H9 (cell line): ENCODE data around the gene SCNN1B. TPM values are rescaled to one million over a fixed set of nuclear protein-coding genes. Genes with fewer than 3 reads are reported as not detected.

Experiments used
- DNase-seq: peaks from one replicate; pipeline ENCODE4 v3.0.0-alpha.2; 2017
- H2AFZ ChIP-seq: one replicate; pipeline ENCODE4 v1.6.1; 2013; ENCODE audit warnings: mild to moderate bottlenecking, low read length, control low read depth, moderate library complexity
- H2AK5ac ChIP-seq: 2 replicates; pipeline ENCODE4 v1.6.1; 2013; ENCODE audit warnings: low read length, control low read depth, mixed read lengths; ENCODE audit not compliant: insufficient read length
- H2BK120ac ChIP-seq: one replicate; pipeline ENCODE4 v1.6.1; 2013; ENCODE audit warnings: low read depth, mild to moderate bottlenecking, low read length, control low read depth, inconsistent platforms; ENCODE audit not compliant: poor library complexity, severe bottlenecking
- H2BK12ac ChIP-seq: 2 replicates; pipeline ENCODE4 v1.6.1; 2013; ENCODE audit warnings: low read length, control low read depth, mixed read lengths, low read depth; ENCODE audit not compliant: insufficient read length
- H2BK15ac ChIP-seq: 2 replicates; pipeline ENCODE4 v1.6.1; 2013; ENCODE audit warnings: low read depth, low read length, control low read depth
- H2BK20ac ChIP-seq: one replicate; pipeline ENCODE4 v1.6.1; 2013; ENCODE audit warnings: low read depth, mild to moderate bottlenecking, low read length, control low read depth, inconsistent platforms; ENCODE audit not compliant: poor library complexity, severe bottlenecking
- H2BK5ac ChIP-seq: 2 replicates; pipeline ENCODE4 v1.6.1; 2013; ENCODE audit warnings: low read length, control low read depth, mixed read lengths; ENCODE audit not compliant: insufficient read length
- H3K14ac ChIP-seq: 2 replicates; pipeline ENCODE4 v1.6.1; 2013; ENCODE audit warnings: low read length, control low read depth; ENCODE audit not compliant: insufficient read depth
- H3K18ac ChIP-seq: 2 replicates; pipeline ENCODE4 v1.6.1; 2013; ENCODE audit warnings: low read depth, mild to moderate bottlenecking, mixed read lengths, low read length, control low read depth; ENCODE audit not compliant: insufficient read length
- H3K23ac ChIP-seq: 2 replicates; pipeline ENCODE4 v1.6.1; 2013; ENCODE audit warnings: low read length, control low read depth, mixed read lengths, low read depth; ENCODE audit not compliant: insufficient read length
- H3K23me2 ChIP-seq: 2 replicates; pipeline ENCODE4 v1.6.1; 2013; ENCODE audit warnings: low read depth, mild to moderate bottlenecking, mixed read lengths, low read length, control low read depth; ENCODE audit not compliant: insufficient read length, poor library complexity, severe bottlenecking
- H3K27ac ChIP-seq: 2 replicates; pipeline ENCODE4 v1.5.1; 2013; ENCODE audit warnings: low read length, control low read depth, mixed read lengths, low read depth; ENCODE audit not compliant: insufficient read length
- H3K27me3 ChIP-seq: 2 replicates; pipeline ENCODE4 v1.6.1; 2013; ENCODE audit warnings: low read length, control low read depth, inconsistent platforms; ENCODE audit not compliant: insufficient read depth
- H3K4ac ChIP-seq: 2 replicates; pipeline ENCODE4 v1.6.1; 2013; ENCODE audit warnings: low read depth, mild to moderate bottlenecking, control low read depth, inconsistent platforms, low read length, moderate library complexity
- H3K4me1 ChIP-seq: 2 replicates; pipeline ENCODE4 v1.6.1; 2013; ENCODE audit warnings: low read length, control low read depth, inconsistent platforms; ENCODE audit not compliant: insufficient read depth
- H3K4me2 ChIP-seq: 2 replicates; pipeline ENCODE4 v1.6.1; 2013; ENCODE audit warnings: low read length, control low read depth, mixed read lengths; ENCODE audit not compliant: insufficient read length, insufficient read depth
- H3K56ac ChIP-seq: 2 replicates; pipeline ENCODE4 v1.6.1; 2013; ENCODE audit warnings: low read depth, mild to moderate bottlenecking, mixed read lengths, low read length, control low read depth; ENCODE audit not compliant: insufficient read length
- H3K79me1 ChIP-seq: 2 replicates; pipeline ENCODE4 v1.6.1; 2013; ENCODE audit warnings: low read depth, mild to moderate bottlenecking, moderate library complexity, low read length, control low read depth, inconsistent platforms; ENCODE audit not compliant: insufficient read depth, poor library complexity, severe bottlenecking
- H3K79me2 ChIP-seq: 2 replicates; pipeline ENCODE4 v1.6.1; 2013; ENCODE audit warnings: low read length, control low read depth, inconsistent platforms; ENCODE audit not compliant: insufficient read depth
- H3K9ac ChIP-seq: 2 replicates; pipeline ENCODE4 v1.6.1; 2013; ENCODE audit warnings: low read length, control low read depth, mixed read lengths; ENCODE audit not compliant: insufficient read length; ENCODE audit errors: extremely low read depth
- H3K9me3 ChIP-seq: one replicate; pipeline ENCODE4 v1.6.1; 2013; ENCODE audit warnings: low read depth, low read length, inconsistent platforms; ENCODE audit not compliant: control insufficient read depth
- H3T11ph ChIP-seq: one replicate; pipeline ENCODE4 v1.6.1; 2013; ENCODE audit warnings: mild to moderate bottlenecking, low read length, control low read depth, inconsistent platforms
- H4K20me1 ChIP-seq: one replicate; pipeline ENCODE4 v1.6.1; 2013; ENCODE audit not compliant: control insufficient read depth, insufficient read length, insufficient read depth
- H4K5ac ChIP-seq: 2 replicates; pipeline ENCODE4 v1.6.1; 2013; ENCODE audit warnings: low read depth, mild to moderate bottlenecking, mixed read lengths, low read length, control low read depth; ENCODE audit not compliant: insufficient read length
- H4K8ac ChIP-seq: replicated peaks from 2 replicates; pipeline ENCODE4 v1.6.1; 2013; ENCODE audit warnings: low read length, control low read depth, mixed read lengths, low read depth; ENCODE audit not compliant: insufficient read length
- H4K91ac ChIP-seq: 2 replicates; pipeline ENCODE4 v1.6.1; 2013; ENCODE audit warnings: low read depth, mild to moderate bottlenecking, moderate library complexity, mixed read lengths, low read length, control low read depth; ENCODE audit not compliant: insufficient read length
- H3K27ac Mint-ChIP-seq, 3 experiments: 2 replicates in 2 of 3; 3 replicates in 1 of 3; pipeline ENCODE4 v1.8.0; 2020 to 2021; ENCODE audit warnings: mixed read lengths in 3 of 3, mild to moderate bottlenecking in 1 of 3, moderate library complexity in 1 of 3
- H3K27me3 Mint-ChIP-seq: 2 replicates; pipeline ENCODE4 v1.8.0; 2021; ENCODE audit warnings: low read depth, mild to moderate bottlenecking, moderate library complexity, mixed read lengths
- H3K36me3 Mint-ChIP-seq, 3 experiments: 2 replicates in 2 of 3; 3 replicates in 1 of 3; pipeline ENCODE4 v1.8.0; 2020 to 2021; ENCODE audit warnings: low read depth in 3 of 3, mixed read lengths in 3 of 3; ENCODE audit not compliant: insufficient read depth in 1 of 3
- H3K4me1 Mint-ChIP-seq, 2 experiments: 2 replicates each; pipeline ENCODE4 v1.8.0; 2020; ENCODE audit warnings: mixed read lengths in 2 of 2
- H3K4me3 Mint-ChIP-seq, 2 experiments: 2 replicates in 1 of 2; 3 replicates in 1 of 2; pipeline ENCODE4 v1.8.0; 2020 to 2021; ENCODE audit warnings: mild to moderate bottlenecking in 2 of 2, mixed read lengths in 2 of 2, moderate library complexity in 1 of 2
- H3K9me3 Mint-ChIP-seq, 2 experiments: 2 replicates in 1 of 2; 3 replicates in 1 of 2; pipeline ENCODE4 v1.8.0; 2020; ENCODE audit warnings: mild to moderate bottlenecking in 2 of 2, mixed read lengths in 2 of 2, moderate library complexity in 1 of 2
- CTCF ChIP-seq: fragments of 200-600 bp; sonication (generic); conservative IDR thresholded peaks from 3 replicates; pipeline ENCODE4 v1.8.0; 2021; ENCODE audit warnings: antibody characterized with exemption, mild to moderate bottlenecking
- WGBS: extraction: QIAGEN DNeasy Blood & Tissue Kit; methylation state at CpG from one replicate; pipeline ENCODE4 v1.1.7; 2013; ENCODE audit warnings: missing lambda C conversion rate, low lambda C conversion rate, mixed read lengths; ENCODE audit not compliant: insufficient read length; ENCODE audit errors: extremely low coverage; 5-methylcytosine and 5-hydroxymethylcytosine counted together
- total RNA-seq: library from RNA; stranded (reverse); gene quantifications from 2 replicates; pipeline ENCODE4 v1.2.1, GENCODE V29; 2021

SCNN1B gene
- total RNA-seq, 1 experiment from 2014 or later = 0.11 TPM

GRCh38 chr16:23367564-23367963 lies 65.5 kb downstream of the SCNN1B start:
- no peak for TF ChIP-seq CTCF
- H3T11ph ChIP-seq = no peak overlapping the region
- H3K27me3 Mint-ChIP-seq = no peaks in the 10 kb centered on the region; the same call in none of the 2 replicates
- no peak overlapping the region for H3K27ac ChIP-seq
- no peak overlapping the region; a peak in 1 of 5 replicates for H3K4me3 Mint-ChIP-seq
- no peak overlapping the region for H2BK20ac ChIP-seq
- H3K23ac ChIP-seq = no peak overlapping the region
- no peak overlapping the region for H2BK5ac ChIP-seq
- no peaks in the 10 kb centered on the region for H3K9me3 Mint-ChIP-seq
- no peak overlapping the region for H4K8ac ChIP-seq
- peaks cover 3% of the 10 kb centered on the region for H4K20me1 ChIP-seq
- H3K27me3 ChIP-seq = no peaks in the 10 kb centered on the region
- peaks cover 9% of the 10 kb centered on the region in 2 experiments for H3K4me1 Mint-ChIP-seq
- no peak for DNase-seq
- no peak overlapping the region for H2AFZ ChIP-seq
- no peak overlapping the region; a peak in 1 of 7 replicates for H3K27ac Mint-ChIP-seq
- no peak overlapping the region for H4K91ac ChIP-seq
- no peak overlapping the region for H2BK120ac ChIP-seq
- H3K79me2 ChIP-seq = no peaks in the 10 kb centered on the region; the same call in 1 of the 2 replicates
- no peak overlapping the region for H3K9ac ChIP-seq
- no peak overlapping the region for H4K5ac ChIP-seq
- no peaks in the 10 kb centered on the region for H3K36me3 Mint-ChIP-seq
- WGBS = no CpG with 5 or more reads among the region's 10 CpGs
- no peak overlapping the region for H3K18ac ChIP-seq
- no peak overlapping the region for H3K4ac ChIP-seq
- peaks cover 2% of the 10 kb centered on the region; the same call in 1 of the 2 replicates for H3K4me1 ChIP-seq
- H3K14ac ChIP-seq = no peak overlapping the region
- no peak overlapping the region for H2BK12ac ChIP-seq
- no peak overlapping the region for H3K4me2 ChIP-seq
- no peaks in the 10 kb centered on the region for H3K23me2 ChIP-seq
- H3K9me3 ChIP-seq = no peaks in the 10 kb centered on the region
- H2AK5ac ChIP-seq = no peak overlapping the region
- no peaks in the 10 kb centered on the region for H3K79me1 ChIP-seq
- no peak overlapping the region for H3K56ac ChIP-seq
- H2BK15ac ChIP-seq = no peak overlapping the region
